WI38 (cell line): ENCODE results near the gene NFKBIE.

Experiments
- H3K4me3 ChIP-seq: 2 replicates; pipeline ENCODE4 v1.5.1; 2011; ENCODE audit warnings: low read depth, mild to moderate bottlenecking, control low read depth, low read length
- TF ChIP-seq, protein P1 (sequence below): IDR thresholded peaks from 2 replicates; pipeline ENCODE4 v1.5.1; 2012; ENCODE audit warnings: low read depth, mild to moderate bottlenecking, control low read depth, low read length

The NFKBIE gene

DNA sequence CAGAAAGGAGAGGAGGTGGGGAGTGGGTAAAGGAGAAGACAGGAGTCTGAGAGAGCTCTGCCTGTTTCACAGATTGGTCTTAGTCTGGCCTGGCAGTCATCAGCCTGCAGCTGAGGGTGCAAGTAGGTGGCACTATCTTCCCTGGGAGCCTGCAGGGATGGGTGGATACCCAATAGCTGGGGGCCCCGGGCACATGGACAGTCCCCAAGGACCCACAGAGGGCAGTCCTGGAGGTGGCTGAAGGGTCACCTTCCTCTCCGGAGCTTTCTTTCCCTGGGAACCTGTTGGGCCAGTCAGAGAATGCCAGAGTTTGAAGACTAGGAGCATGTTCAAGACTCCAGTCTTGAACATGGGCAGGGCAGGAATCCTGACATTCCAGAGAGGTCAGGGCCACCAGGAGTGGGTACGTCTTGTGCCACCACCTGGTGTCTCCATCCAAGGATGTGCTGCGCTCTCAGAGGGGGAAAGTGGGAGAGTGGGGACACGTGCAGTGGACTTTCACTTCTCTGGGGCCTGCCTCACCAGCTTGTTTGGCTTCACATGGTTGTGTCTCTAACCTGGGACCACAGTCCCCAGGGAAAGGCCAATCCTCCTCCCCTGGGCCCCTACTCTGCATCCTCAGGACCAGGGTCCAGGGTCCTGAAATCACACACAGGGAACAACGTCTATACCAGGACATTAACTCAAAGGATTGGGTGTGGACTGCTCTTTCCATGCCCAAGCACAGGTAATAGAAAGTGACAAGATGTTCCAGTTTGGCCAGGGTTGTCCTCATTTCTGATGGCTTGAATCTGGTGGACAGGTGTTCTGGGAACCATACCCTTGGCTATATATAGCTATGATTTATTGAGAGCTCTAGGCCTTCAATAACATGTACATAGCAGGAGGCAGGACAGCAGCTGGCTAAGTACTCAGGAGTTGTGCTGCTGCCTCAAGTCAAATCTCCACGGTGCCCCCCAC, 29.8 kb upstream of the NFKBIE start:
- TF ChIP-seq, protein P1, sequence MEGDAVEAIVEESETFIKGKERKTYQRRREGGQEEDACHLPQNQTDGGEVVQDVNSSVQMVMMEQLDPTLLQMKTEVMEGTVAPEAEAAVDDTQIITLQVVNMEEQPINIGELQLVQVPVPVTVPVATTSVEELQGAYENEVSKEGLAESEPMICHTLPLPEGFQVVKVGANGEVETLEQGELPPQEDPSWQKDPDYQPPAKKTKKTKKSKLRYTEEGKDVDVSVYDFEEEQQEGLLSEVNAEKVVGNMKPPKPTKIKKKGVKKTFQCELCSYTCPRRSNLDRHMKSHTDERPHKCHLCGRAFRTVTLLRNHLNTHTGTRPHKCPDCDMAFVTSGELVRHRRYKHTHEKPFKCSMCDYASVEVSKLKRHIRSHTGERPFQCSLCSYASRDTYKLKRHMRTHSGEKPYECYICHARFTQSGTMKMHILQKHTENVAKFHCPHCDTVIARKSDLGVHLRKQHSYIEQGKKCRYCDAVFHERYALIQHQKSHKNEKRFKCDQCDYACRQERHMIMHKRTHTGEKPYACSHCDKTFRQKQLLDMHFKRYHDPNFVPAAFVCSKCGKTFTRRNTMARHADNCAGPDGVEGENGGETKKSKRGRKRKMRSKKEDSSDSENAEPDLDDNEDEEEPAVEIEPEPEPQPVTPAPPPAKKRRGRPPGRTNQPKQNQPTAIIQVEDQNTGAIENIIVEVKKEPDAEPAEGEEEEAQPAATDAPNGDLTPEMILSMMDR, result no peak
- H3K4me3 ChIP-seq, result no peak overlapping the region

DNA sequence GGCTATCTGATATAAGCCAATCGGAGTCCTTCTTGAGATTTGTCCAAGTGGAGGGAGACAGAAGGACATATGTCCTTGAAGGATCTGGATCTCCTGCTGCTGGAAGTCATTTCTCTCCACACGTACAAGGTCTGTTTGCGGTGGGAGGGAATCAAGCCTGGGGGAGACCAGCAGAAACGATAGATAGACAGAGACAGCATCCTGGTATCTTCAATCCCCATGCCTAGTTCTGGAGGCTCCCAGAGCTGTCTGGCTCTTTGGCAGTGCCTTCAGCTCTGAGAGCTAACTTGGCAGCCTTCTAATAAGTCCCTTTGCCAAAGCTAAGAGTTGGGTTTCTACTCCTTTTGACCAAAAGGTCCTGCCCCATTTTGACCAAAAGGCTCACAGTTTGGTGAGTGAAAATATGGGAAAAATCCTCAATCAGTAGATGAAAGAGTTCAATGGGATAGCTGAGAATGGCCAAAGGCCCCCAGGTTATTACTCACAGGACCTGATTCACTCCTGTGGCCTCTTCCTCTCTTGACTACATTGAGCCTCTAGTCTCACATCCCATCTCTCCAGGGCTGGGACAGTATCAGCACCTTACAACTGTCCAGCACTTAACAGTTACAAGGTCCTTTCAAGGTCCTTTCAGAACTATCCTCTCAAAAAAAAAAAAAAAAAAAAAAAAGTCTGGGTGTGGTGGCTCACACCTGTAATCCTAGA, 27.5 kb upstream of the NFKBIE start:
- no peak overlapping the region for H3K4me3 ChIP-seq
- TF ChIP-seq, protein P1, result no peak

DNA sequence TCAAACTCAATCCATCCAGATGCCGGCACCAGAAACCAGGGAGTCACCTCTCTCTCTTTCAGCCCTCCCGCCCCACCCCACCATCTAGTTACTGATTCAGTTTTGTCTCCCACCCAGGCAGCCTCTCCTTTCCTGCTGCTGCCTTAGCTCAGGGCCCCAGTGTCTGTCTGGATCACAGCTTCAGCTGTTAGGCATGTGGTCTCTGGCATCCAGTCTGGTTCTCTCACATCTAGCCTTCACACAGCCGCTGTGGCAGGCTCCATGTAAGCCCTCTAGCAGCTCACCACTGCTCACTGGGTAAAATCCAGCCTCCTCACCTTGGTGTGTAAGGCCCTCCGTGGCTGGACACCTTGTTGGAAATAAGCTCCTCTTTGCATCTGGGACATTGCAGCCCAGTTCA, 26.5 kb upstream of the NFKBIE start:
- TF ChIP-seq, protein P1, result no peak
- H3K4me3 ChIP-seq, result no peak overlapping the region

DNA sequence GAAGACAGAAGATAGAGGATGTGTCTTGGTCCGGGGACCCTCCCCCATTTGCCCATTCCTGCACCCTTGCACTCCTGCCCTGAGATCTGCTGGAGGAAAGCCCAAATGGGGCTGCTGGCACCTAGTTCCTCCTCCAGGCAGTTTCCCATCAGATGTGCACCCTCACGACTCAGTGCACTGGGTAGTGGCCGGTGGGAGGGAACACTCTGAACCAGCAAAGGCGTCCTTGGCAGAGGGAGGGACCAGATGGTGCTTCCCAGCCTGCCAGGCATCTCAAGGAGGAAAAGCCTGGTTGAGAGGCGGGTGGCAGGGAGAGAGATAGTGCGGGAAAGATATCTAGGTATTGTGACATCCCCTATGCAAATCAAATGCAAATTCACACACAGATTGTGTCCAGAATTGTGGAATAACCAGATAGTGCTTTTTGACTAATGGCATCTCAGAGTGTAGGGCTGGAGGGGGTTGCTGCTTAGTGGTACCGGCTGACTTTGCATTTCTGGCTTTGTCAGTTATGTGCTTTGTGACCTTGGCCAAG, 24.4 kb upstream of the NFKBIE start:
- TF ChIP-seq, protein P1, result no peak

DNA sequence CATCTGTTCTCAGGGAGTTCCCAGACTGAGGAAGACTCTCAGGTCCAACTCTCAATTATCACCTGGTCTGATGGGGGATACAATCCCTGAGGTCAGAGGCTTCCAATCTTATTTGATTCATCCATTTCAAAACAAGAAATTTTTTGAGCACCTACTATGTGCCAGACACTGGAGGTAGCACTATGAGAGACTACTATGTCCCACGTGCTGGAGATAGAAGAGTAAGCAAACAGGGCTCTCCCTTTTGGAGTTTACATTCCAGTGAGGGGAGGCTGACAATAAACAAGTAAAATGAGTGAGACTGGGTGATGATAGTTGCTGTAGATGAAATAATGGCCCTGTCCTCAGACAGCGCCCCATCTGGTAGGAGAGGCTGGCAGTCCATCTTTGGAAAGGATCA, 21.4 kb upstream of the NFKBIE start:
- H3K4me3 ChIP-seq, result no peak overlapping the region
- TF ChIP-seq, protein P1, result no peak

More for the DNA sequence above, 24.4 kb upstream of the NFKBIE start:
- H3K4me3 ChIP-seq, result no peak overlapping the region

DNA sequence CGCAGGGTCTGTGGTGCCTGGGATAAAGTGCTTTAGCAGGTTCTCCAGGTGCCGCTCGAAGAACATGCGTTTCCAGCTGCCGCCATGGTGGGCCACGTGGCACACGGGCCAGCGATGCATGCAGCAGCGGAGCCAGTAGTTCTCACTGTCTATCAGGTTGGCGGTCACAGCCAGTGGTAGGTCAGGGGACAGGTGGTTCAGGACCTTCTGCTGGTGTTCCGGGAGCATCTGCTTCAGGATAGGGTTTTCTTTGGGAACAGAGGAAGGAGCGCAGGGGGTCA, 20.9 kb upstream of the NFKBIE start:
- TF ChIP-seq, protein P1, result no peak
- no peak overlapping the region for H3K4me3 ChIP-seq
